Rectal smooth muscle tissue (tissue), 1 donor: Measurements from ENCODE around the gene FGD6.

ENCODE experiments used
- H3K27ac ChIP-seq: one replicate; pipeline ENCODE4 v1.7.0; 2013; ENCODE audit warnings: low read depth, low read length, inconsistent platforms
- H3K27me3 ChIP-seq: one replicate; pipeline ENCODE4 v1.7.0; 2013; ENCODE audit warnings: low read length; ENCODE audit not compliant: control insufficient read depth, insufficient read depth
- H3K36me3 ChIP-seq: one replicate; pipeline ENCODE4 v1.7.0; 2013; ENCODE audit warnings: low read length; ENCODE audit not compliant: control insufficient read depth, insufficient read depth
- H3K4me1 ChIP-seq: one replicate; pipeline ENCODE4 v1.7.0; 2013; ENCODE audit warnings: low read length; ENCODE audit not compliant: control insufficient read depth, insufficient read depth
- H3K4me3 ChIP-seq: one replicate; pipeline ENCODE4 v1.7.0; 2013; ENCODE audit warnings: low read length
- H3K9ac ChIP-seq: one replicate; pipeline ENCODE4 v1.7.0; 2013; ENCODE audit warnings: low read length

The FGD6 gene

DNA sequence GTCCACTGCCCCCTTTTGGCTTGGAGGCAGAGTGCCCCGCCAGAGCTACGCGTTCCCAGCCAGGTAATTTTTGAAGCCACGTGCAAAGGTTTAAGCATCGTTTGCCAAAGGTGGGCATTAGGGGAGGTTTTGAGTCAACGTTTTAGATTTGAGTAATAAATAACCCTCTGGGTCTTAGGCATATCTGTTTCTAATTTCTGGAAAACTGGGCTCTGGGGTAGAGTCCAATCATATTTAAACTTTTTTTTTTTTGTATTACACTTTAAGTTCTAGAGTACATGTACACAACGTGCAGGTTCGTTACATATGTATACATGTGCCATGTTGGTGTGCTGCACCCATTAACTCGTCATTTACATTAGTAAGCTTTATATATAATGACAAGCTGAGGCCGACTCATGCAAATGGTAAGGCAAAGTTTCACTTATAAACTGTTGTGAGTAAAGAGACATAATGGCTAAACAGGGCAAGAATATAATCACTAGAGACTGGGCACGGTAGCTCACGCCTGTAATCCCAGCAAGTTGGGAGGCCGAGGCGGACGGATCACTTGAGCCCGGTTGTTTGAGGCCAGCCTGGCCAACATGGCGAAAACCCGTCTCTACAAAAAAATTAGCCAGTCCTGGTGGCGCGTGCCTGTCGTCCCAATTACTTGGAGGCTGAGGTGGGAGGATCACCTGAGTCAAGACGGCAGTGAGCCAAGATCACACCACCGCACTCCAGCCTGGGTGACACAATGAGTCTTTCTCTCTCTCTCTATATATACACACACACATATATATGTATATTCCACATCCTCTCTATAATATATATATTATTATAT is 143.4 kb downstream of the FGD6 start:
- no peak overlapping the region for H3K9ac ChIP-seq
- H3K36me3 ChIP-seq, result no peaks in the 10 kb centered on the region
- H3K27ac ChIP-seq, result no peak overlapping the region
- no peaks in the 10 kb centered on the region for H3K4me1 ChIP-seq
- no peaks in the 10 kb centered on the region for H3K27me3 ChIP-seq
- H3K4me3 ChIP-seq, result peak overlapping the region; percentile 88

DNA sequence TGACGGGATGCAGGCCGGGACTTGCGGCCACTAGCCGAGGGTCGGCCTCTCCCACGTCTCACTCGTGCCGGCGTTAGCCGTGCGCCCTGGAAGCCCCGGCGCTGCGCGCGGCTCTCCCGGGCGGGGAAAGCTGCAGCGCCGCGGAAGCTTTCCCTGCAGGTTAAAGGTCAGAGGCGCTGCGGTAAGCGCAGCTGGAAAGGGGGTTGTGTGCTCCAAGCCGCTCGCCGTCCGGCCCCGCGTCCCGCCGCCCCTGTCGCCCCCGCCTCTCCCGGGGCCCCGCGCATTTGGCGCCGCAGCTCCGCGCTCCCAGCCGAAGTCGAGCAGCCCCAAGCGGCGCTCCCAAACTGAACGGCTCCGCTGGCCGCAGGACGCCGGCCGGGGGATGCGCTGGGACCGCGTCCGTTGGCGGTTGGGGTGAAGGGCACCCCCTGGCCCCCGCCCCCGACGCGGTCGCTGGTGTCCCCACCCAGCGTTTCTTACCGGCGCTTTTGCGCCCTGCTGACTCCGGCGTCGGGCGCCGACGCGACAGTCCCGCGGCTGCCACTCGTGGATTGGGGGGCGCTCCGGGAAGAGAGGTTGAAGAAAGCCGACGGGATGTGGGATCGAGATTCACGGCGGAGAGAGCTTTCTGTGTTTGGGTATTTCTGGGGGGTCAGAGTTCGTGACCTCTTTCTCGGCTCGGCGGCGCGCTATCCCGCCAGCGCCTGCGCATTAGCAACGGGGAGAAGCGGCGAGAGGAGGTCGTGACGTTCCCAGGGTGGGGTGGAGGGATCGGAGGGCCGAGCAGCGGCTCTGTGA is 144.2 kb downstream of the FGD6 start, which contains the start of gene NR2C1:
Gene NR2C1, minus strand, starts transcription at position 719 of the 798 bp plus-strand sequence. CDS start 6,234 bp downstream, outside the sequence.
- Histone ChIP-seq H3K36me3 (no peaks in the 10 kb centered on the region), H3K27me3 (no peaks in the 10 kb centered on the region), H3K4me1 (no peaks in the 10 kb centered on the region), H3K27ac (peak within 1 kb of the TSS; percentile 83), H3K4me3 (peak within 1 kb of the TSS; percentile 88), H3K9ac (peak within 1 kb of the TSS; percentile 59)

DNA sequence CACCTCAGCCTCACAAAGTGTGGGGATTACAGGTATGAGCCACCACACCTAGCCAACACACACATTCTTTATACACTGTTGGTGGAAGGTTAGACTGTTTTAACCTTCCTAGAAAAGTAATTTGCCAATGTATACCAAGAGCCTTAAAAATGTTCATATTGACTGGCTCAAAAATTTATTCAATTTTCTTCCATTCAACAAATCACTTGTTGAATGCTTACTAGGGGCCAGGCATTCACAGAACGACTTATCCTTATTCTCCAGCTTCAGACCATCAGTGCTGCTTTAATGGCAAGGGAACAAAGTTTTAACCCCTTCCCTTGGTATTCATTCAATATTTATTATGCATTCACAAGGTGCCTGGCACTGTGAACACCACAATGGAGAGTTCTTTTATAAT is 146.9 kb downstream of the FGD6 start:
- Histone ChIP-seq H3K4me1 (no peaks in the 10 kb centered on the region), H3K36me3 (no peaks in the 10 kb centered on the region), H3K4me3 (no peak overlapping the region), H3K27me3 (no peaks in the 10 kb centered on the region), H3K27ac (no peak overlapping the region), H3K9ac (no peak overlapping the region)

DNA sequence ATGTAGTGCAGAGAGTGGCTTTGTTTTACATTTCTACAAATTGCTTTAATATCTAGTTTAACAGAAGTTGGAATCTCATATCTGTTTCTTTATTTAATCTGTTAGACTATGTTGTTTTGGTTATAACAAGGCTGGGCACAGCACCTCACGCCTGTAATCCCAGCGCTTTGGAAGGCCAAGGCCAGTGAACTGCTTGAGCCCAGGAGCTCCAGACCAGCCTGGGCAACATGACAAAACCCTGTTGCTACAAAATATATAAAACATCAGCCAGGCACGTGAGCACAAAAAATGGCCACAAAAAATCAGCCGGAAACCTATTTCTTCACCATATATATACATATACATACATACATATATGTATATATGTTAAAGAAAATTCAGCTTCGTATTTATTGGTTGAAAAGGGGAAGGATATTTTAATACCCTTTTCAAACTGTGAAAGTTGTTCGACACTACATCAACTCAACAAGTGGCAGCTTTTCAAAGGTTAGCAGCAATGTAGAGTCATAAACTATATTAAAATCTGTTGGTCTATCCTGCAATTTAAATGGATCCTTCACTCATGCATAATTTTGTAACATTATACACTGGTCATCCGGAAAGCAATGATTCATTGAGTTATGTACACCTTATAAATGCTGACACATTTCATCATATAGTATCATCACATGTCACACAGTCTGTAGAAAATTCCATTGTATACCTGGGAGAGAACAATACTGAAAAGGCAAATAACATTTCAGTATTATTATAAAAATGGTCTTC is 151.0 kb downstream of the FGD6 start:
- Histone ChIP-seq H3K4me3 (no peak overlapping the region), H3K27ac (no peak overlapping the region), H3K4me1 (no peaks in the 10 kb centered on the region), H3K27me3 (no peaks in the 10 kb centered on the region), H3K9ac (no peak overlapping the region), H3K36me3 (peaks cover 7% of the 10 kb centered on the region)

DNA sequence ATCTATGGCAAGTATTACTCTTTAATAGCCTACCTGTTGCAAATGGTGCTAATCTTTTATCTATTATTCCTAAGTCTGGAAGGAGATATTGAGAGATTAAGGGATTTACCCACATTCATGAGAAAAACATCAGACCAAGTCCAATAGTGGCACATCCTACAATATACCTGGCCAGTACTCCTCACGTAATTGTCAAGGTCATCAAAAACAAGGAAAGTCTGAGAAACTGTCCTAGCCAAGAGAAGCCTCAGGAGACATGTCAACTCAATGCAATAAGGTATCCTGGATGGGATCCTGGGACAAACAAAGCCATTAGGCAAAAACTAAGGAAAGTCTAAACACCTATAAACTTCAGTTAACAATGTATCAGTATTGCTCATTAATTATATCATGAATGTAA is 156.3 kb downstream of the FGD6 start:
- Histone ChIP-seq H3K36me3 (peaks cover 13% of the 10 kb centered on the region), H3K4me1 (no peaks in the 10 kb centered on the region), H3K27me3 (no peaks in the 10 kb centered on the region), H3K9ac (no peak overlapping the region), H3K27ac (no peak overlapping the region), H3K4me3 (no peak overlapping the region)

DNA sequence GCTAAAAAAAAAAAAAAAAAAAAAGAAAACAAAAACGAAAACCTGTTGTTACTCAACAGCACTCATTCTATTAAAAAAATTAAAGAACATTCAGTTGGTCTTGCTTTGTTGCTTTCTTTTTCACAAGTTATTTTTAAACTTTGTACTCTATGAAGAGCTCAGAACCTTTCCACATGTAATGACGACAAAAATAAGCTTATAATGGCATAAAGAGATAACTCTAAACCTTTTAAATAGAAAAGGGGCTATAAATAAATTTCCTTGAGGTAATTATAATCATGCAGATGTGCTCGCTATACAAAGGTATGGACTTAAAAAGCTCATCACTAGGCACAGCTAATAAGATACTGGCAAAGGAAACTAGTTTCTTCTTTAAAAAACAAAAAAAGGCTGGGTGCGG is 157.3 kb downstream of the FGD6 start:
- no peaks in the 10 kb centered on the region for H3K27me3 ChIP-seq
- no peak overlapping the region for H3K27ac ChIP-seq
- H3K36me3 ChIP-seq, result peaks cover 15% of the 10 kb centered on the region
- H3K4me1 ChIP-seq, result no peaks in the 10 kb centered on the region
- H3K9ac ChIP-seq, result no peak overlapping the region
- no peak overlapping the region for H3K4me3 ChIP-seq

DNA sequence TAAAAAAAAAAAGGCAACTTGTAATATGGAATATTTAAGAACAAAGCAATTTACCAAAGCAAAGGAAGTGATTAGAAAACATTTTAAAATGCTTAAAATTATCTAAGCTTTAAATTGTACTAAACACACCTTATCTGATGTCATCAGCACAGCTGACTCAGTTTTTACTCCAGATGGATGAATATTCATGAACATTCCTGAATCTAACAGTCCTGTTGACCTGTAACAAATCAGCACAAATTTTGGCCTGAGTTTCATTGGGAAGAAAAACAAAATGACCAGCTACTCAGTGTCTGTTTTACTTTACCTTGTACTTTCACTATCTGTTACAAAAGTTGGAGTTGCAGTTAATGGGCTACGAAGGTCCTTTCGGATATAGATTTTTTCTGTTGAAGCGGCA is 159.8 kb downstream of the FGD6 start:
- Histone ChIP-seq H3K4me1 (no peaks in the 10 kb centered on the region), H3K9ac (no peak overlapping the region), H3K27me3 (no peaks in the 10 kb centered on the region), H3K36me3 (peaks cover 13% of the 10 kb centered on the region), H3K27ac (no peak overlapping the region), H3K4me3 (no peak overlapping the region)

DNA sequence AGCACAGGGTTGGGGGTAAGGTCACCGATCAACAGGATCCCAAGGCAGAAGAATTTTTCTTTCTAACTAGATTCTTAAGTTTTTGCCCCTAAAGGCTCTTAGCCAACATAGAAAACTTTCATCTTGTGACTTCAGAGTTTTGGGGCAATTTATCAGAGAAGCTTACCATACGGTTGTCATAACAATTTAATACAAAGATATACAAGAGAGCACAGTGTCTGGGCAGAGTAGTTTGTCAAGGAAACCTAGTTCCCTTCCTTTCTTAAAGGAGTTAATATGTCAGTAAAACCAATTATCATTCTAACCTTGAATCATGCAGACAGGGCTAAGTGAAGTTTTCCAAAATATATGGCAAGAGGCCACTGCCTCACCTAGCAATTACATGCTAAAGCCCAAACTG is 162.2 kb downstream of the FGD6 start:
- Histone ChIP-seq H3K4me3 (no peak overlapping the region), H3K9ac (no peak overlapping the region), H3K27me3 (no peaks in the 10 kb centered on the region), H3K27ac (no peak overlapping the region), H3K36me3 (peaks cover 8% of the 10 kb centered on the region), H3K4me1 (no peaks in the 10 kb centered on the region)

DNA sequence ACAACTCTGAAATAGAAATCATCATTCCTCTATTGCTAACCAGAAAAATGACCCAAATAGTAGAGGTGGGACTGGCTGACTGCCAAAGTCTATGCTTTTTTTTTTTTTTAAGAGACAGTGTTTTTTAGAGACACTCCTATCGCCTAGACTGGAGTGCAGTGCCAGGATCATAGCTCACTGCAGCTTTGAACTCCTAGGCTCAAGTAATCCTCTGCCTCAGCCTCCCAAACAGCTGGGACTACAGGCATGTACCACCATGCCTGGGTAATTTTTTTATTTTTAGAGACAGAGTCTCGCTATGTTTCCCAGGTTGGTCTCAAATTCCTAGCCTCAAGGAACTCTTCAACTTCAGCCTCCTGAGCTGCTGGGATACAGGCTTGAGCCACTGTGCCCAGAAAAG is 163.1 kb downstream of the FGD6 start:
- no peaks in the 10 kb centered on the region for H3K4me1 ChIP-seq
- H3K27ac ChIP-seq, result no peak overlapping the region
- no peak overlapping the region for H3K4me3 ChIP-seq
- no peaks in the 10 kb centered on the region for H3K27me3 ChIP-seq
- H3K36me3 ChIP-seq, result peaks cover 8% of the 10 kb centered on the region
- H3K9ac ChIP-seq, result no peak overlapping the region

DNA sequence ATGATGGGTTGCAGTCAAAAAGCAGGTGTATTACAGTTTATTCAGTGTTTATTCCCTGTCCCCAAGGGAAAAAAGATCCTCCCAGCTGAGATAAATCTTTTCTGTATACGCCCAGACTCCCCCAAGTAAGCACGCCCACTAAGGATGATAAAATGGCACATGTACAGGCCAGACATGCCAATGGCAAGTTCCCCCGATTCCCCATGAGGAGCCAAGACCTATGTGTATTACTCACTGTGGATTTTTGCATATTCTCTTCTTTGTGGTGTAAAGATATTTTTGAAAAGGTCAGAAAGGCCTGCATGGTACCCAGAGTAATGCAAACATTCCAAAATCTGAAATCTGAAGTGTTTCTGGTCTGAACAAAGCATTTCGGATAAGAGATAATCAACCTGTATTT is 166.0 kb downstream of the FGD6 start:
- no peak overlapping the region for H3K9ac ChIP-seq
- peaks cover 6% of the 10 kb centered on the region for H3K36me3 ChIP-seq
- no peaks in the 10 kb centered on the region for H3K4me1 ChIP-seq
- no peaks in the 10 kb centered on the region for H3K27me3 ChIP-seq
- H3K27ac ChIP-seq, result no peak overlapping the region
- H3K4me3 ChIP-seq, result no peak overlapping the region

DNA sequence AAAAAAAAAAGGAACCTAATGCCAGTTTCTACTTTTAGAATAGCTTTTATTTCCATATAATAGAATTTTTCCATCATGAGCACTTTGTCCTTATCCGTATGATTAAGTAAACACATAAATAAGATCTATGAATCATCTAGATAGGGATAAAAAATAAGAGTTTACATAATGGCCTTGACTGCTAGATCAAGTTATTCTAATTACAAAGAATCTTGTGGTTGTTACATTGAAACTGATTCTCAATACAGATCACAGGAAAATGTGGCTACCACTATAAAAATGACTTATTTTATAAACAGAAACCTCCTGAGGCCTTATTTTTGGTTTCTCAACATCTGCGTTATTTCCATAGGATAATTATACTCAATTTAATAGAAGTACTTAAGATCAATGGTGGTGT is 179.4 kb downstream of the FGD6 start:
- H3K27ac ChIP-seq, result no peak overlapping the region
- H3K4me1 ChIP-seq, result no peaks in the 10 kb centered on the region
- peaks cover 3% of the 10 kb centered on the region for H3K36me3 ChIP-seq
- H3K4me3 ChIP-seq, result no peak overlapping the region
- H3K9ac ChIP-seq, result no peak overlapping the region
- no peaks in the 10 kb centered on the region for H3K27me3 ChIP-seq

DNA sequence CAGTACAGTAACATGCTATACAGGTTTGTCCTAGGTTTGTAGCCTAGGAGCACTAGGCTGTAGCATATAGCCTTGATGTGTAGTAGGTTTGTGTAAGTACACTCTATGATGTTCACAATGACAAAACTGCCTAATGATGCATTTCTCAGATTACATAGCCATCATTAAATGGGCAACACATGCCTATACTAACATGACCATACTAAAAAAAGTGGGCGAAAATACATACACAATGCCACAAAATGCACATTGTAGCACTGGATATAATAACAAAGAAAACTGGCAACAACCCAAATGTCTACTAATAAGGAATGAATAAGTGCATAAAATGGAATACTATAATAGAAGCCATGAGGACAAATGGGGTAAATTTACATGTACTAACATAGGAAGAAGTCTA is 182.5 kb downstream of the FGD6 start:
- Histone ChIP-seq H3K36me3 (peaks cover 7% of the 10 kb centered on the region), H3K9ac (no peak overlapping the region)

More for the DNA sequence above, 182.5 kb downstream of the FGD6 start:
- Histone ChIP-seq H3K4me3 (no peak overlapping the region), H3K27me3 (no peaks in the 10 kb centered on the region), H3K4me1 (no peaks in the 10 kb centered on the region), H3K27ac (no peak overlapping the region)
